ENCODE measurements around the gene EIF5AL1.
A peak's percentile ranks its signal among the peaks of the same experiment; 100 is the strongest.
"Not testable (repeated sequence)": the region's sequence is repeated elsewhere in the genome, so short reads cannot be mapped to it uniquely, and the experiment has no call there.

EIF5AL1 gene

GRCh38 chr10:79487296-79488194, 24.8 kb upstream of the EIF5AL1 start:
- FAIRE-seq (no peak), DNase-seq (ENCODE audit: insufficient read length, low spot score) (peak; percentile 81)

- FAIRE-seq = peak; percentile 69
- peak; percentile 91 for DNase-seq (ENCODE audit: insufficient read length, low spot score)
Measured at GRCh38 chr10:79488336-79488735, 24.0 kb upstream of the EIF5AL1 start.

DNA sequence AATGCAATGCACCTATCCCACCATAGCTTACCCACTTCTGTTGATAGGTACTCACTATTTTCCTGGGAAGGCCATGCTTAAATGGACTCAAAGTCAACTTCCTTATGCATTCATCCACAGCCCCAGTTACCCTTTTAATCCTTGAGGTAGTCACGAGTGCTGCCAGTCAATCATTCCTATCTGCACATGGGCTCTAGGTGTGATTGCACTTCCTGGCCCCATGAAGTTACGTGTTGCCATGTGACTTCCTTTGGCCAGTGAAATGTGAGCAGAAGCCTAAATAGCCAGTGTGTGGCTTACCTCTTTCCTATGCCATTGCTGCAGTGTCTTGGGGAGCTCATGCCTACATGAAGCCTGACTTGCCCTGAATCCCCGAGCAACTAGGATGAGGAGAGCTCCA, 23.5 kb upstream of the EIF5AL1 start:
- FAIRE-seq (no peak), DNase-seq (ENCODE audit: insufficient read length, low spot score) (no peak)

DNA sequence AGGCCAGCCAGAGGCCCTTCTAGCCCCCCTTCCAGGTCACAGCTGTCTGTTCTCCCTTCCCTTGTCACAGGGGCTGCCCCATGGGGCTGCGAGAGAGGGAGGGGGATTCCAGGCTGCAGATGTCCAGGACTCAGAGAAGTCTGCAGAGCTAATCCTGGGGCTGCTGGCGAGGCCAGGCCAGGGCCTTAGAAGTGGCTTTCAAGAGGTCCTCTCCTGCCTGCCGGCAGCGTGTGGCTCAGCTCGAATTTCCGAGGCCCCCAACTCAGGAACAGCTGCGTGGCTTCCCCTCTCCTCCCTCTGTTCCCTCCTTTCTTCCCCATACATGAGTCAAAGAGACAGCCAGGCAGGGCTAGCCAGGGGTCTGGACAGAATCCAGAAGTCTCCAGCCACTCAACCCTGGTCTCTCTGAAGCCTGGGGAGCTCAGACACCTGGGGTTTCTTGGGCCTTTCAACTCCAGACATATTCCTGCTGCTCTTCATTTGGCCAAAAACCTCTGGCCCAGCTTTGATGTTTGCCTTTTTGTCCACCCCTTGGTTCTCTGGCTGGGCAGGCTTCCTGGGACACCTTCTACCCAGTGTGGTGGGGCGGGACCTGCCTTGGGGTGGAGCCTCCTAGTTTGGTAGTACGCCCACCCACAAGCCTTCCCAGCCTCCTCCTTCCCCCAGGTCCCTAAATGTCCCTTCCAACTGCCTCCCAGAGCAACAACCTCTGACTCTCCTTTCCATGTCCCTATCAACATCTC, 21.8 kb upstream of the EIF5AL1 start:
- FAIRE-seq (no peak), DNase-seq (ENCODE audit: insufficient read length, low spot score) (no peak)

- no peak for DNase-seq (ENCODE audit: insufficient read length, low spot score)
- FAIRE-seq = no peak
Measured at GRCh38 chr10:79491143-79491835, 21.0 kb upstream of the EIF5AL1 start.

DNA sequence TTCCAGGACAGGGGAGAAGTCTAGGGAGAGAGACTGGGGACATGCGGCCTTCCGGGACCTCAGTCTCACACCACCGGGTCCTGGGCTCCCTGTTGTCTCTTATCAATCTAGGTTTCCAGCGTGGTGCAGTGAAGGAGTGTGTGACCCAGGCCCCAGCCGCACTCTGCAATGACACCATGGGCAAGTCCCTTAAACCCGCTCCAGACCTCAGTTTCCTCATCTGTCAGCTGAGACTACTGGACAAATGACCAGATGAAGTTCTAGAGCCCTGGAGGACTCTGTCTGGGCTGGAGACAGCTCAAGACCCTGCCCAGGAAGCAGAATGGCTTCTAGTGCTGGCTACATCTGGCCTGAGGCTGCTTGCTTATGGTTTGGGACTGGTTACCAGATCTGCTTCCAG, 20.1 kb upstream of the EIF5AL1 start:
- DNase-seq (ENCODE audit: insufficient read length, low spot score) (no peak), FAIRE-seq (no peak)

DNA sequence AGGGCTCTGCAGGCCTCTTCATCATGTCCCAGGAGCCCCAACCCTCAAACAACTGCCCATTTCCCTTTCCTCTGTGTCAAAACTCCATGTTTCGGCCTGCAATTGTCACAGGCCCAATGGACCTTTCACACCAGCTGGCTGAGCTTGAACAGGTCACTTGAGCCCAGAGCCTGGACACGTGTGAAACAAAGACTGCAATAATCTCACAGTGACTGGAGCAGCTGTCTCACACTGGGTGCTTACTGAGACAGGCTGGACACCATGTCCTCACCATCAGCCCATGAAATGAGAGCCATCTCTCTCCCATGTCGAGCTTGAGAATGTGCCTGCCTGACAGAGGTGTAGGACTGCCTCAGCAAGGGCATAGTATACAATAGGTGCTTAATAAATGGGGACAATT, 19.5 kb upstream of the EIF5AL1 start:
- DNase-seq (ENCODE audit: insufficient read length, low spot score) (no peak), FAIRE-seq (no peak)

DNA sequence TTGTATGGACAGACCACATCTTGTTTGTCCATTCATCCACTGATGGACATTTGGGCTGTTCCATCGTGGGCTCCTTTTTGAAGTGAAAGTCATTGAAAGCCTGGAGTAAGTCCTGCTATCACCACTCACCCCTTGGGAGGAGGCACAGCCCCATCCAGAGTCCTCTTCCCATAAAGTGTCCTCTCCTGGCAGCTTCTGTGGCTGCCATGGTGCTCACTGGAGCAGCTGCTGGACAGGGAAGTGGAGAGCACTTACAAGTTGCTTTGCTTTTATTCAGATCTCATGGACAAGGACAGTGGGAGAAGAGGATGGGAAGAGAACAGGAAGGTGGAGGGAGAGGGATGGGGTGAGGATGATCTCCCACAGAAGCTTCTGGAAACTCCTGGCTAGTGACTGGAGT, 18.5 kb upstream of the EIF5AL1 start:
- FAIRE-seq (no peak), DNase-seq (ENCODE audit: insufficient read length, low spot score) (no peak)

DNA sequence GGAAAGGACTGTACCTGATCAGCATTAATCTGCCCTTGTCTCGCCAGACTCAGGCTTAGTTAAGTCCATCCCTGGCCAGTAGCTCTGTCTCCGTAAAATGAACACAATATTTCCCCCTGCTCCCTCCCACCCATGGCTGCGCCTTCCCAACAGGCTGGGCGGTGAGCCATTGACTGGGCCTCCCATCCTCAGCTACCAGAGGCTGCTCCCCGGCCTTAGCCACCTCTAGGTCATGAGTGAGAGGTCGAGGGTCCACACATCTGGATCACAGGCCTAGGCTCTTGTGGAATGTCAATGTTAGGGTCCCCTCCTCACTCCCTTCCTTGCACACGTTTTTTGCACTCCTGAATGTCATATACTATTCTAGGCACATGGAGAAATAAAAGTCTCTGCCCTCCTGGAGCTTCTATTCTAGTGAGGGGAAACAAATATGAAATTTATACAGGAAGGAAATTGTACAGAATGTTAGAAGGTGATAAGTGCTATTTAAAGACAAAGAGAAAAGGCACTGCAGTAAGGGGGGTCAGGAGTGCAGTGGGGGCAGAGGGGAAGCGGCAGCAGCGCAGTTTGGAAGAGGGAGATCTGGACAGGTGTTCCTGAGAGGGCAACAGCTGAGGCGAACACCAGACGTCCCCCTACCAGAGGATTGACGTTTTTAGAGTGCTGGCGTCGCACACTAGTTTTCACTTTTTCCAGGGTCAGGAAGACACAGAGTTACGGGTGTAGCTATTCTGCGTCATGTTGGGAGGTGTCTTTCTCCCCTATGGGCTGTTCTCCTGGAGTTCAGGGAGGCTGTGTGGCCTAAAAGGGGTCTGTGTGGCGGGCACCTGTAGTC, 17.2 kb upstream of the EIF5AL1 start:
- FAIRE-seq (no peak), DNase-seq (ENCODE audit: insufficient read length, low spot score) (no peak)

- no peak for DNase-seq (ENCODE audit: insufficient read length, low spot score)
Measured at GRCh38 chr10:79495791-79496190, 16.5 kb upstream of the EIF5AL1 start.

GRCh38 chr10:79496896-79497295, 15.4 kb upstream of the EIF5AL1 start:
- FAIRE-seq = no peak

More at GRCh38 chr10:79495791-79496190, 16.5 kb upstream of the EIF5AL1 start:
- FAIRE-seq = no peak

DNA sequence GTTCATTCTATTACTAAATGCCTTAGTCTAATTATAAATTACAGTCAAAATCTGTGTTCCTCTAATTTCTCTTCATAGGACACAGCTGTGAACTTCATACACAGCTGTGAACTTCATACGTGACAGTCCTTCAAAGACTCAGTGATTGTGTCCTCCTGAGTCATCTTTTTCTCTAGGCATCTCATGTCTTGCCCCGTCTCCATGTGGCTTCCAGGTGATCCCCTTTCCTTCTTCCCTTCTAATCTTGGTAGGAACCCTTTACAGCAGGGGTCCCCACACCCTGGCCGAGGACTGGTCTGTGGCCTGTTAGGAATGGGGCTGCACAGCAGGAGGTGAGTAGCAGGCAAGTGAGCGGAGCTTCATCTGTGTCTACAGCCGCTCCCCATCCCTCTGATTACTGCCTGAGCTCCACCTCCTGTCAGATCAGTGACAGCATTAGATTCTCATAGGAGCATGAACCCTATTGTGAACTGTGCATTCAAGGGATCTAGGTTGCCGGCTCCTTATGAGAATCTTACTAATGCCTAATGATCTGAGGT, 14.0 kb upstream of the EIF5AL1 start:
- DNase-seq (ENCODE audit: insufficient read length, low spot score) (no peak), FAIRE-seq (no peak)

More at GRCh38 chr10:79496896-79497295, 15.4 kb upstream of the EIF5AL1 start:
- DNase-seq (ENCODE audit: insufficient read length, low spot score) = no peak

DNA sequence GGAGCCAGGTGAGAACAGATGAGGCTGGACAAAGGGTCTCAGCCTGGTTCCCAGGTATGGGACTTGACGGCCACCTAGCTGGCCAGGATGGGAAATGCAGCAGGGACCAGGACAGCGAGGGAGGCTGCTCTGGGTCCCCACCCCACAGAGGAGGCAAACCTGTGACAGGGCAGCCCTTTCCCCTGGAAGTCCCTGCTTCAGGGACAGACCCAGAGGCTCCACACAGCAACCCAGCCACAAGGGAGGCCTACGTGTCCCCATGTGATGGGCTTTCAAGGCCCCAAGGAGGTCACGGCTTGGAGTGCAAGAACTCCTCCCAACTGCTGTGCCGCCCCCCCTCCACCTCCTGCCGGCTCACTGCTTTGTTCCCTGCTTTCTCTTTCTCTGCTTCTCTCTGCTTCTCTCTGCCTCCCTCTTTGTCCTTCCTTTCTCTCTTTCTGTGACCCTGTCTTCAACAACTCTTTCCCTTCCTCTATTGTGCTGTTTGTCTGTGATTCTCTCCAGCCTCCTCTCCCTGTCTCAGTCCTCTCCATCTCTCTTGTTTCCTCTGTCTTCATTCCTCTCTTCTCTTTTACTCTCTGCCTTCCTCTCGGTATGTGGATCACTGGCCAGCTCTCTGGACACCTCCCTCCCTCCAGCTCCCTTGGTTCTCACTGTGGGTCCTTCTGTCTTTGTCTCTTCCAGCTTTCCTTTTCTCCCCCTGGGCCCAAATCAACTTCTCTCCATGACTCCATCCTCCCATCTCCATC, 9.6 kb upstream of the EIF5AL1 start:
- no peak for FAIRE-seq
- DNase-seq (ENCODE audit: insufficient read length, low spot score) = no peak

DNA sequence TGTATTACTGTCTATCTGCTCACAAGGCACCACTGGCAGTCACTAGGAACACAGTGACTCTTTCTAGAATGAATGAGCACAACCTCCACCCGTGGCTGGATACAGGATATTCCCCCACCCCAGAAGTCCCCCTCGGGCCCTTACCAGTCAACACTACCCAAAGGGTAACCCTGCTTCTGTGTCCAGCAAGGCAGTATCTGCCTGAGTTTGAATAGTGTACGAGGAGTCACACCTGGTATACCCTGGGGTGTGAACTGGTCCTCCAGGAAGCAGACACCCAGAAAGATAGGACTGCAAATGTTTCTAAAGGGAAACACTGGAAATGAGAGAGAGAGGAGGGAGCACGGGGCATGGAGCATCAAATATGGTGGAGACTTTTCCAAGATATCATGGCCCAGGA, 8.5 kb upstream of the EIF5AL1 start:
- DNase-seq (ENCODE audit: insufficient read length, low spot score); FAIRE-seq: not testable (repeated sequence)

DNA sequence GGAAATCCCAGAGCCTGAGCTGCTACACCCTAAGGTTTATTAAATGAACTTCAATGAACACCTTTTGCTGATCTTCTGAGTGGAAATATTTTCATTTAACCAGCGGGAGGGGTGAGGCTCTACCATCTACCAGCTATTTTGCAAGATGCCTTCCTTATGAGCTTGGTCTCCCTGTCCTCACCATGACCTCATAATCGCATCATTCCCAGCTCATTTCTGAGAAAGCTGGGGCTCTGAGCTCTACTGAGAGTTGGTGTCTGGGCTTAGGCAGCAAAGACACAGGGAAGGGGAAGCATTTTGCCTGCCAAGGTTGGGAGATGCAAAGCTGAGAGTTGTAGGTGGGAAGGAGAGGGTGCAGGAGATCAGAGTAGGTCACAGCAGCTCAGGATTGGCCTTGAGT, 7.8 kb upstream of the EIF5AL1 start:
- FAIRE-seq; DNase-seq (ENCODE audit: insufficient read length, low spot score): not testable (repeated sequence)

DNA sequence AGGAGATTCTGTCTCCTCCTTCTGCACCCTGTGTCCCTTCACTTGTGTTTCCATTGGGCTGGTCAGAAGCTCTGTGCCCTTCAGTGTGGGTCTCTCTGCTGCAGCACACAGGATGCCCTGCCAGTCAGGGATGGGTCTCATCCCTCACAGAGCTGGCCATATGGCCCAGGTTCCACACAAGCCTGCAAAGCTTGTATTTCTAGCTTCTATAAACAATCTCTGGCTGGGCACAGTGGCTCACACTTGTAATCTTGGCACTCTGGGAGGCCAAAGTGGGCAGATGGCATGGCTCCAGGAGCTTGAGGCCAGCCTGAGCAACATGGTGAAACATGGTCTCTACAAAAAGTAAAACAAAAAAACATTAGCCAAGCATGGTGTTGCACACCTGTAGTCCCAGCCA, 7.0 kb upstream of the EIF5AL1 start:
- FAIRE-seq = not testable (repeated sequence)

DNA sequence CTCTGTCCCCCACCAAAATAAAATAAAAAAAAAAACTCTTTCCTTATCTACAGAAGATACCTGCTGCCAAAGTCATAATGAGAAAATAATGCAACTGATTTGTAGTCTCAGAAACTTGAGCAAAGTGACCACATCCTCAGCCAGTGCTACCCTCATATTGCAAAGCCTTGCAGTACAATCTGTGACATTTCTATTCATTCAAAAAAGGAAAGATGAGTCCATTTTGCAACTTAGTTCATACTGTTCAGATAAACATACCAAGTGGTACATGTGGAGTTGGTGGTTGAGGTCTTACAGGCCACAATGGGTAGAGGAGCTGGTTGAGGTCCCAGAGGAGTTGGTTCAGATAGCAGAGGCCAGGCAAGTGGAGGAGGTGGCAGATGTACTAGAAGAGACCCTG, 6.5 kb upstream of the EIF5AL1 start:
- FAIRE-seq = no peak

More for the DNA sequence above, 7.0 kb upstream of the EIF5AL1 start:
- DNase-seq (ENCODE audit: insufficient read length, low spot score) = not testable (repeated sequence)

GRCh38 chr10:79507440-79508167, 4.7 kb upstream of the EIF5AL1 start:
- no peak for FAIRE-seq
- DNase-seq (ENCODE audit: insufficient read length, low spot score) = no peak

More for the DNA sequence above, 6.5 kb upstream of the EIF5AL1 start:
- DNase-seq (ENCODE audit: insufficient read length, low spot score) = no peak

Measured in HTR-8/SVneo (cell line).